H9 (cell line): ENCODE measurements around the gene NTSR1. TPM values are rescaled to one million over a fixed set of nuclear protein-coding genes. Genes with fewer than 3 reads are reported as not detected.

ENCODE experiments used
- DNase-seq: peaks from one replicate; pipeline ENCODE4 v3.0.0-alpha.2; 2017
- H2AFZ ChIP-seq: one replicate; pipeline ENCODE4 v1.6.1; 2013; ENCODE audit warnings: mild to moderate bottlenecking, low read length, control low read depth, moderate library complexity
- H2AK5ac ChIP-seq: 2 replicates; pipeline ENCODE4 v1.6.1; 2013; ENCODE audit warnings: low read length, control low read depth, mixed read lengths; ENCODE audit not compliant: insufficient read length
- H2BK120ac ChIP-seq: one replicate; pipeline ENCODE4 v1.6.1; 2013; ENCODE audit warnings: low read depth, mild to moderate bottlenecking, low read length, control low read depth, inconsistent platforms; ENCODE audit not compliant: poor library complexity, severe bottlenecking
- H2BK12ac ChIP-seq: 2 replicates; pipeline ENCODE4 v1.6.1; 2013; ENCODE audit warnings: low read length, control low read depth, mixed read lengths, low read depth; ENCODE audit not compliant: insufficient read length
- H2BK15ac ChIP-seq: 2 replicates; pipeline ENCODE4 v1.6.1; 2013; ENCODE audit warnings: low read depth, low read length, control low read depth
- H2BK20ac ChIP-seq: one replicate; pipeline ENCODE4 v1.6.1; 2013; ENCODE audit warnings: low read depth, mild to moderate bottlenecking, low read length, control low read depth, inconsistent platforms; ENCODE audit not compliant: poor library complexity, severe bottlenecking
- H2BK5ac ChIP-seq: 2 replicates; pipeline ENCODE4 v1.6.1; 2013; ENCODE audit warnings: low read length, control low read depth, mixed read lengths; ENCODE audit not compliant: insufficient read length
- H3K14ac ChIP-seq: 2 replicates; pipeline ENCODE4 v1.6.1; 2013; ENCODE audit warnings: low read length, control low read depth; ENCODE audit not compliant: insufficient read depth
- H3K18ac ChIP-seq: 2 replicates; pipeline ENCODE4 v1.6.1; 2013; ENCODE audit warnings: low read depth, mild to moderate bottlenecking, mixed read lengths, low read length, control low read depth; ENCODE audit not compliant: insufficient read length
- H3K23ac ChIP-seq: 2 replicates; pipeline ENCODE4 v1.6.1; 2013; ENCODE audit warnings: low read length, control low read depth, mixed read lengths, low read depth; ENCODE audit not compliant: insufficient read length
- H3K23me2 ChIP-seq: 2 replicates; pipeline ENCODE4 v1.6.1; 2013; ENCODE audit warnings: low read depth, mild to moderate bottlenecking, mixed read lengths, low read length, control low read depth; ENCODE audit not compliant: insufficient read length, poor library complexity, severe bottlenecking
- H3K27ac ChIP-seq: 2 replicates; pipeline ENCODE4 v1.5.1; 2013; ENCODE audit warnings: low read length, control low read depth, mixed read lengths, low read depth; ENCODE audit not compliant: insufficient read length
- H3K27me3 ChIP-seq: 2 replicates; pipeline ENCODE4 v1.6.1; 2013; ENCODE audit warnings: low read length, control low read depth, inconsistent platforms; ENCODE audit not compliant: insufficient read depth
- H3K4ac ChIP-seq: 2 replicates; pipeline ENCODE4 v1.6.1; 2013; ENCODE audit warnings: low read depth, mild to moderate bottlenecking, control low read depth, inconsistent platforms, low read length, moderate library complexity
- H3K4me1 ChIP-seq: 2 replicates; pipeline ENCODE4 v1.6.1; 2013; ENCODE audit warnings: low read length, control low read depth, inconsistent platforms; ENCODE audit not compliant: insufficient read depth
- H3K4me2 ChIP-seq: 2 replicates; pipeline ENCODE4 v1.6.1; 2013; ENCODE audit warnings: low read length, control low read depth, mixed read lengths; ENCODE audit not compliant: insufficient read length, insufficient read depth
- H3K56ac ChIP-seq: 2 replicates; pipeline ENCODE4 v1.6.1; 2013; ENCODE audit warnings: low read depth, mild to moderate bottlenecking, mixed read lengths, low read length, control low read depth; ENCODE audit not compliant: insufficient read length
- H3K79me1 ChIP-seq: 2 replicates; pipeline ENCODE4 v1.6.1; 2013; ENCODE audit warnings: low read depth, mild to moderate bottlenecking, moderate library complexity, low read length, control low read depth, inconsistent platforms; ENCODE audit not compliant: insufficient read depth, poor library complexity, severe bottlenecking
- H3K79me2 ChIP-seq: 2 replicates; pipeline ENCODE4 v1.6.1; 2013; ENCODE audit warnings: low read length, control low read depth, inconsistent platforms; ENCODE audit not compliant: insufficient read depth
- H3K9ac ChIP-seq: 2 replicates; pipeline ENCODE4 v1.6.1; 2013; ENCODE audit warnings: low read length, control low read depth, mixed read lengths; ENCODE audit not compliant: insufficient read length; ENCODE audit errors: extremely low read depth
- H3K9me3 ChIP-seq: one replicate; pipeline ENCODE4 v1.6.1; 2013; ENCODE audit warnings: low read depth, low read length, inconsistent platforms; ENCODE audit not compliant: control insufficient read depth
- H3T11ph ChIP-seq: one replicate; pipeline ENCODE4 v1.6.1; 2013; ENCODE audit warnings: mild to moderate bottlenecking, low read length, control low read depth, inconsistent platforms
- H4K20me1 ChIP-seq: one replicate; pipeline ENCODE4 v1.6.1; 2013; ENCODE audit not compliant: control insufficient read depth, insufficient read length, insufficient read depth
- H4K5ac ChIP-seq: 2 replicates; pipeline ENCODE4 v1.6.1; 2013; ENCODE audit warnings: low read depth, mild to moderate bottlenecking, mixed read lengths, low read length, control low read depth; ENCODE audit not compliant: insufficient read length
- H4K8ac ChIP-seq: replicated peaks from 2 replicates; pipeline ENCODE4 v1.6.1; 2013; ENCODE audit warnings: low read length, control low read depth, mixed read lengths, low read depth; ENCODE audit not compliant: insufficient read length
- H4K91ac ChIP-seq: 2 replicates; pipeline ENCODE4 v1.6.1; 2013; ENCODE audit warnings: low read depth, mild to moderate bottlenecking, moderate library complexity, mixed read lengths, low read length, control low read depth; ENCODE audit not compliant: insufficient read length
- H3K27ac Mint-ChIP-seq, 3 experiments: 2 replicates in 2 of 3; 3 replicates in 1 of 3; pipeline ENCODE4 v1.8.0; 2020 to 2021; ENCODE audit warnings: mixed read lengths in 3 of 3, mild to moderate bottlenecking in 1 of 3, moderate library complexity in 1 of 3
- H3K27me3 Mint-ChIP-seq: 2 replicates; pipeline ENCODE4 v1.8.0; 2021; ENCODE audit warnings: low read depth, mild to moderate bottlenecking, moderate library complexity, mixed read lengths
- H3K36me3 Mint-ChIP-seq, 3 experiments: 2 replicates in 2 of 3; 3 replicates in 1 of 3; pipeline ENCODE4 v1.8.0; 2020 to 2021; ENCODE audit warnings: low read depth in 3 of 3, mixed read lengths in 3 of 3; ENCODE audit not compliant: insufficient read depth in 1 of 3
- H3K4me1 Mint-ChIP-seq, 2 experiments: 2 replicates each; pipeline ENCODE4 v1.8.0; 2020; ENCODE audit warnings: mixed read lengths in 2 of 2
- H3K4me3 Mint-ChIP-seq, 2 experiments: 2 replicates in 1 of 2; 3 replicates in 1 of 2; pipeline ENCODE4 v1.8.0; 2020 to 2021; ENCODE audit warnings: mild to moderate bottlenecking in 2 of 2, mixed read lengths in 2 of 2, moderate library complexity in 1 of 2
- H3K9me3 Mint-ChIP-seq, 2 experiments: 2 replicates in 1 of 2; 3 replicates in 1 of 2; pipeline ENCODE4 v1.8.0; 2020; ENCODE audit warnings: mild to moderate bottlenecking in 2 of 2, mixed read lengths in 2 of 2, moderate library complexity in 1 of 2
- WGBS: extraction: QIAGEN DNeasy Blood & Tissue Kit; methylation state at CpG from one replicate; pipeline ENCODE4 v1.1.7; 2013; ENCODE audit warnings: missing lambda C conversion rate, low lambda C conversion rate, mixed read lengths; ENCODE audit not compliant: insufficient read length; ENCODE audit errors: extremely low coverage; 5-methylcytosine and 5-hydroxymethylcytosine counted together
- total RNA-seq: library from RNA; stranded (reverse); gene quantifications from 2 replicates; pipeline ENCODE4 v1.2.1, GENCODE V29; 2021
- TF ChIP-seq, protein P1 (sequence below): fragments of 200-600 bp; sonication (generic); conservative IDR thresholded peaks from 3 replicates; pipeline ENCODE4 v1.8.0; 2021; ENCODE audit warnings: antibody characterized with exemption, mild to moderate bottlenecking

Gene NTSR1
- total RNA-seq, 1 experiment from 2014 or later: 0.11 TPM

DNA sequence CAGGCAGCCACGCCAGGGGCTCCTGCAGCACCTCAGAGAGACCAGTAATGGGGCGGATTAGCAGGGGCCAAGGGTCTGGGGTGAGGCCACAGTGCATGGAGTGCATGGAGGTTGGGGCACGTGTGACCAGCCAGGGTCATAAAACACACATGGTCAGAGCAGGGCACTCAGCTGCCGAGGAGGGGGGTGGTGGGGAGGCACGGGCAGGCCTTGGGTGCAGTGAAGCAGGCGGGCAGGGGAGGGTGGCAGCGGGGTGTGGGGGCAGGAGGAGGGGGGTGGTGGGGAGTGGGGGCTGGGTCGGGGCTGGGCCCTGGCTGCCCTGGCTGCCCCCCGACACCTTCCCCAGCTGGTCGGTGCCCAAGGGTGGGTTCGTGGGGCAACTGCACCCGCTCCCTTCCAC lies 23.7 kb upstream of the NTSR1 start:
- no CpG with 5 or more reads among the region's 12 CpGs for WGBS
- no peak overlapping the region for H3K4me3 Mint-ChIP-seq

More for the DNA sequence above, 23.7 kb upstream of the NTSR1 start:
- no peaks in the 10 kb centered on the region for H4K20me1 ChIP-seq
- DNase-seq: no peak
- H3T11ph ChIP-seq: no peak overlapping the region
- peaks cover 12 to 14% of the 10 kb centered on the region in 2 experiments for H3K4me1 Mint-ChIP-seq
- no peak overlapping the region for H4K8ac ChIP-seq
- no peak overlapping the region for H2BK120ac ChIP-seq
- no peaks in the 10 kb centered on the region for H3K27me3 ChIP-seq
- H3K23ac ChIP-seq: no peak overlapping the region
- no peak overlapping the region for H2BK20ac ChIP-seq
- H4K91ac ChIP-seq: no peak overlapping the region
- H2AFZ ChIP-seq: no peak overlapping the region
- TF ChIP-seq, protein P1, sequence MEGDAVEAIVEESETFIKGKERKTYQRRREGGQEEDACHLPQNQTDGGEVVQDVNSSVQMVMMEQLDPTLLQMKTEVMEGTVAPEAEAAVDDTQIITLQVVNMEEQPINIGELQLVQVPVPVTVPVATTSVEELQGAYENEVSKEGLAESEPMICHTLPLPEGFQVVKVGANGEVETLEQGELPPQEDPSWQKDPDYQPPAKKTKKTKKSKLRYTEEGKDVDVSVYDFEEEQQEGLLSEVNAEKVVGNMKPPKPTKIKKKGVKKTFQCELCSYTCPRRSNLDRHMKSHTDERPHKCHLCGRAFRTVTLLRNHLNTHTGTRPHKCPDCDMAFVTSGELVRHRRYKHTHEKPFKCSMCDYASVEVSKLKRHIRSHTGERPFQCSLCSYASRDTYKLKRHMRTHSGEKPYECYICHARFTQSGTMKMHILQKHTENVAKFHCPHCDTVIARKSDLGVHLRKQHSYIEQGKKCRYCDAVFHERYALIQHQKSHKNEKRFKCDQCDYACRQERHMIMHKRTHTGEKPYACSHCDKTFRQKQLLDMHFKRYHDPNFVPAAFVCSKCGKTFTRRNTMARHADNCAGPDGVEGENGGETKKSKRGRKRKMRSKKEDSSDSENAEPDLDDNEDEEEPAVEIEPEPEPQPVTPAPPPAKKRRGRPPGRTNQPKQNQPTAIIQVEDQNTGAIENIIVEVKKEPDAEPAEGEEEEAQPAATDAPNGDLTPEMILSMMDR: no peak
- no peaks in the 10 kb centered on the region for H3K9me3 ChIP-seq
- no peak overlapping the region for H3K27ac Mint-ChIP-seq
- peaks cover 15% of the 10 kb centered on the region for H3K27me3 Mint-ChIP-seq
- H2BK12ac ChIP-seq: no peak overlapping the region
- H2BK15ac ChIP-seq: no peak overlapping the region
- peaks cover 8% of the 10 kb centered on the region in 2 experiments for H3K9me3 Mint-ChIP-seq
- H3K4me2 ChIP-seq: no peak overlapping the region
- no peak overlapping the region for H3K4ac ChIP-seq
- H3K79me1 ChIP-seq: no peaks in the 10 kb centered on the region
- H3K79me2 ChIP-seq: no peaks in the 10 kb centered on the region
- no peaks in the 10 kb centered on the region for H3K23me2 ChIP-seq
- no peak overlapping the region for H2AK5ac ChIP-seq
- no peak overlapping the region for H3K56ac ChIP-seq
- no peak overlapping the region for H3K27ac ChIP-seq
- H3K4me1 ChIP-seq: no peaks in the 10 kb centered on the region
- no peak overlapping the region for H4K5ac ChIP-seq
- no peak overlapping the region for H3K18ac ChIP-seq
- H3K9ac ChIP-seq: no peak overlapping the region
- H2BK5ac ChIP-seq: no peak overlapping the region
- no peak overlapping the region for H3K14ac ChIP-seq
- H3K36me3 Mint-ChIP-seq: peaks cover 2 to 6% (median 5%) of the 10 kb centered on the region in 3 experiments; a peak in 3 of 7 replicates
